Measurements from ENCODE around the gene GTF2F1. TPM values are rescaled to one million over a fixed set of nuclear protein-coding genes. Genes with fewer than 3 reads are reported as not detected.
A peak's percentile ranks its signal among the peaks of the same experiment; 100 is the strongest.

The GTF2F1 gene
- total and polyA plus RNA-seq, 9 of the 15 experiments (the other 6 are each of a cell fraction or from before 2014, with no cell fraction given): 4.7 to 75.4 (median 68.4) TPM

DNA sequence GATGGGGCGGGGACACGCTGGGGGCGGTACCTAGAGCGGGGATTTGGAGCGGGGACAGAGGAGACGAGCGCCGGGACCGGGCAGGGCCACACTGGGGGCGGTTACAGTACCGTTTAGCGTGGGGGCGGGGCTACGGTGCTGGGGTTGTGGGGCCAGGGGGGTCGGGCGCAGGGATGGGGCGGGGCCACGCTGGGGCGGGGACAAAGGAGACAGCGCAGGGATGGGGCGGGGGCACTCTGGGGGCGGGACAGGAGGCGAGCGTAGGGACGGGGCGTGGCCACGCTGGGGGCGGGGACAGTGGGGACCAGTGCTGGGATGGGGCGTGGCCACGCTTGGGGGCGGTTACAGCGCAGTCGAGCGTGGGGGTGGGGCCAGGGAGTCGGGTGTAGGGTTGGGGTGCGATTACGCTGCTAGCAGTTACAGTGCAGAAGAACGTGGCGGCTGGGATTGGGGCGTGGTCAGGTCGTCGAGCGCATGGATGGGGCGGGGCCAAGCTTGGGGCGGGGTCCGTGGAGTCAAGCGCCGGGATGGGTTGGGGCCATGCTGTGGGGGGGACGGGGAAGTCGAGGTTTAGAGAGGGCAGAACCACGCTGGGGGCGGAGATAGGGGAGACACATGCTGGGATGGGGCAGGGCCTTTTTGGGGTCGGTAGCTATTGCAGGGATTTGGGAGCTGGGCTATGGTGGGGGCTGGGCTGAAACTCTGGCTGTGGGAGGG is 19.7 kb downstream of the GTF2F1 start (continued):
- TF ChIP-seq, protein P1, sequence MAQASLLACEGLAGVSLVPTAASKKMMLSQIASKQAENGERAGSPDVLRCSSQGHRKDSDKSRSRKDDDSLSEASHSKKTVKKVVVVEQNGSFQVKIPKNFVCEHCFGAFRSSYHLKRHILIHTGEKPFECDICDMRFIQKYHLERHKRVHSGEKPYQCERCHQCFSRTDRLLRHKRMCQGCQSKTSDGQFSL (CRISPR knock-in tag; IDR thresholded peaks at IDR 0.05): peak; percentile 89
- TF ChIP-seq, protein P1 (tag; IDR thresholded peaks at IDR 0.05): peak in 1 of 2 experiments; percentile 44; a peak in 1 of 4 replicates
- TF ChIP-seq, protein P2, sequence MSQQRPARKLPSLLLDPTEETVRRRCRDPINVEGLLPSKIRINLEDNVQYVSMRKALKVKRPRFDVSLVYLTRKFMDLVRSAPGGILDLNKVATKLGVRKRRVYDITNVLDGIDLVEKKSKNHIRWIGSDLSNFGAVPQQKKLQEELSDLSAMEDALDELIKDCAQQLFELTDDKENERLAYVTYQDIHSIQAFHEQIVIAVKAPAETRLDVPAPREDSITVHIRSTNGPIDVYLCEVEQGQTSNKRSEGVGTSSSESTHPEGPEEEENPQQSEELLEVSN (IDR thresholded peaks at IDR 0.05; ENCODE audit: borderline replicate concordance in 1 of 2, extremely low read depth in 1 of 2, insufficient read depth in 1 of 2, insufficient read length in 1 of 2, low read depth in 1 of 2, low read length in 1 of 2, poor library complexity in 1 of 2, severe bottlenecking in 1 of 2): peak in 1 of 2 experiments; percentile 36
- TF ChIP-seq, protein P3, sequence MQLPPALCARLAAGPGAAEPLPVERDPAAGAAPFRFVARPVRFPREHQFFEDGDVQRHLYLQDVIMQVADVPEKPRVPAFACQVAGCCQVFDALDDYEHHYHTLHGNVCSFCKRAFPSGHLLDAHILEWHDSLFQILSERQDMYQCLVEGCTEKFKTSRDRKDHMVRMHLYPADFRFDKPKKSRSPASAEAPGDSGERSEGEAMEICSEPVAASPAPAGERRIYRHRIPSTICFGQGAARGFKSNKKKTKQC (CRISPR knock-in tag; IDR thresholded peaks at IDR 0.05): 0 out of 2 replicates have a peak, but pooled peaks have one; percentile 20
- TF ChIP-seq, protein P4, sequence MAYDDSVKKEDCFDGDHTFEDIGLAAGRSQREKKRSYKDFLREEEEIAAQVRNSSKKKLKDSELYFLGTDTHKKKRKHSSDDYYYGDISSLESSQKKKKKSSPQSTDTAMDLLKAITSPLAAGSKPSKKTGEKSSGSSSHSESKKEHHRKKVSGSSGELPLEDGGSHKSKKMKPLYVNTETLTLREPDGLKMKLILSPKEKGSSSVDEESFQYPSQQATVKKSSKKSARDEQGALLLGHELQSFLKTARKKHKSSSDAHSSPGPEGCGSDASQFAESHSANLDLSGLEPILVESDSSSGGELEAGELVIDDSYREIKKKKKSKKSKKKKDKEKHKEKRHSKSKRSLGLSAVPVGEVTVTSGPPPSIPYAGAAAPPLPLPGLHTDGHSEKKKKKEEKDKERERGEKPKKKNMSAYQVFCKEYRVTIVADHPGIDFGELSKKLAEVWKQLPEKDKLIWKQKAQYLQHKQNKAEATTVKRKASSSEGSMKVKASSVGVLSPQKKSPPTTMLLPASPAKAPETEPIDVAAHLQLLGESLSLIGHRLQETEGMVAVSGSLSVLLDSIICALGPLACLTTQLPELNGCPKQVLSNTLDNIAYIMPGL (CRISPR knock-in tag; IDR thresholded peaks at IDR 0.05): peak; percentile 16; the same call in 1 of the 2 replicates
- TF ChIP-seq HMGN3 (IDR thresholded peaks at IDR 0.05; ENCODE audit: borderline replicate concordance, extremely low read depth, insufficient read length, low read depth, low read length) (peak; percentile 25), RBM14 (IDR thresholded peaks at IDR 0.05; ENCODE audit: borderline replicate concordance, insufficient read depth, low read depth, low read length) (no peak), TAF1 (IDR thresholded peaks at IDR 0.05; ENCODE audit: control insufficient read depth, extremely low read depth, insufficient read depth, low read length, severe bottlenecking) (peak; percentile 14), GABPA (tag; conservative IDR thresholded peaks at IDR 0.05; ENCODE audit: low read depth) (no peak), SRF (CRISPR knock-in tag; IDR thresholded peaks at IDR 0.05) (0 out of 4 replicates have a peak, but pooled peaks of 1 of the 2 experiments have one; percentile 14), PHF20 (IDR thresholded peaks at IDR 0.05; ENCODE audit: partially characterized antibody) (peak; percentile 36), TRIM24 (IDR thresholded peaks at IDR 0.05) (0 out of 4 replicates have a peak, but pooled peaks of 1 of the 2 experiments have one; percentile 34)
- TF ChIP-seq, protein P5, sequence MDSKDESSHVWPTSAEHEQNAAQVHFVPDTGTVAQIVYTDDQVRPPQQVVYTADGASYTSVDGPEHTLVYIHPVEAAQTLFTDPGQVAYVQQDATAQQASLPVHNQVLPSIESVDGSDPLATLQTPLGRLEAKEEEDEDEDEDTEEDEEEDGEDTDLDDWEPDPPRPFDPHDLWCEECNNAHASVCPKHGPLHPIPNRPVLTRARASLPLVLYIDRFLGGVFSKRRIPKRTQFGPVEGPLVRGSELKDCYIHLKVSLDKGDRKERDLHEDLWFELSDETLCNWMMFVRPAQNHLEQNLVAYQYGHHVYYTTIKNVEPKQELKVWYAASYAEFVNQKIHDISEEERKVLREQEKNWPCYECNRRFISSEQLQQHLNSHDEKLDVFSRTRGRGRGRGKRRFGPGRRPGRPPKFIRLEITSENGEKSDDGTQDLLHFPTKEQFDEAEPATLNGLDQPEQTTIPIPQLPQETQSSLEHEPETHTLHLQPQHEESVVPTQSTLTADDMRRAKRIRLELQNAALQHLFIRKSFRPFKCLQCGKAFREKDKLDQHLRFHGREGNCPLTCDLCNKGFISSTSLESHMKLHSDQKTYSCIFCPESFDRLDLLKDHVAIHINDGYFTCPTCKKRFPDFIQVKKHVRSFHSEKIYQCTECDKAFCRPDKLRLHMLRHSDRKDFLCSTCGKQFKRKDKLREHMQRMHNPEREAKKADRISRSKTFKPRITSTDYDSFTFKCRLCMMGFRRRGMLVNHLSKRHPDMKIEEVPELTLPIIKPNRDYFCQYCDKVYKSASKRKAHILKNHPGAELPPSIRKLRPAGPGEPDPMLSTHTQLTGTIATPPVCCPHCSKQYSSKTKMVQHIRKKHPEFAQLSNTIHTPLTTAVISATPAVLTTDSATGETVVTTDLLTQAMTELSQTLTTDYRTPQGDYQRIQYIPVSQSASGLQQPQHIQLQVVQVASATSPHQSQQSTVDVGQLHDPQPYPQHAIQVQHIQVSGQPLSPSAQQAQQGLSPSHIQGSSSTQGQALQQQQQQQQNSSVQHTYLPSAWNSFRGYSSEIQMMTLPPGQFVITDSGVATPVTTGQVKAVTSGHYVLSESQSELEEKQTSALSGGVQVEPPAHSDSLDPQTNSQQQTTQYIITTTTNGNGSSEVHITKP (IDR thresholded peaks at IDR 0.05; ENCODE audit: partially characterized antibody): peak; percentile 69
- TF ChIP-seq, protein P6, sequence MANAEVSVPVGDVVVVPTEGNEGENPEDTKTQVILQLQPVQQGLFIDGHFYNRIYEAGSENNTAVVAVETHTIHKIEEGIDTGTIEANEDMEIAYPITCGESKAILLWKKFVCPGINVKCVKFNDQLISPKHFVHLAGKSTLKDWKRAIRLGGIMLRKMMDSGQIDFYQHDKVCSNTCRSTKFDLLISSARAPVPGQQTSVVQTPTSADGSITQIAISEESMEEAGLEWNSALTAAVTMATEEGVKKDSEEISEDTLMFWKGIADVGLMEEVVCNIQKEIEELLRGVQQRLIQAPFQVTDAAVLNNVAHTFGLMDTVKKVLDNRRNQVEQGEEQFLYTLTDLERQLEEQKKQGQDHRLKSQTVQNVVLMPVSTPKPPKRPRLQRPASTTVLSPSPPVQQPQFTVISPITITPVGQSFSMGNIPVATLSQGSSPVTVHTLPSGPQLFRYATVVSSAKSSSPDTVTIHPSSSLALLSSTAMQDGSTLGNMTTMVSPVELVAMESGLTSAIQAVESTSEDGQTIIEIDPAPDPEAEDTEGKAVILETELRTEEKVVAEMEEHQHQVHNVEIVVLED (CRISPR knock-in tag; IDR thresholded peaks at IDR 0.05): no peak

All from K562 (cell line).